Lower leg skin (tissue), 3 donors: ENCODE measurements around the gene SPACA7.

Experiments
- POLR2A ChIP-seq, 2 donors: fragments of 450-650 bp; IDR thresholded peaks; one replicate each; pipeline ENCODE4 v1.6.1; 2016 to 2017; ENCODE audit warnings: antibody characterized with exemption in 2 of 2, mild to moderate bottlenecking in 1 of 2, moderate library complexity in 1 of 2
- TF ChIP-seq, protein P1 (sequence below), 3 donors: fragments of 450-650 bp; IDR thresholded peaks; one replicate each; pipeline ENCODE4 v1.5.1; 2016; ENCODE audit warnings: antibody characterized with exemption in 3 of 3, mild to moderate bottlenecking in 3 of 3, moderate library complexity in 2 of 3

DNA sequence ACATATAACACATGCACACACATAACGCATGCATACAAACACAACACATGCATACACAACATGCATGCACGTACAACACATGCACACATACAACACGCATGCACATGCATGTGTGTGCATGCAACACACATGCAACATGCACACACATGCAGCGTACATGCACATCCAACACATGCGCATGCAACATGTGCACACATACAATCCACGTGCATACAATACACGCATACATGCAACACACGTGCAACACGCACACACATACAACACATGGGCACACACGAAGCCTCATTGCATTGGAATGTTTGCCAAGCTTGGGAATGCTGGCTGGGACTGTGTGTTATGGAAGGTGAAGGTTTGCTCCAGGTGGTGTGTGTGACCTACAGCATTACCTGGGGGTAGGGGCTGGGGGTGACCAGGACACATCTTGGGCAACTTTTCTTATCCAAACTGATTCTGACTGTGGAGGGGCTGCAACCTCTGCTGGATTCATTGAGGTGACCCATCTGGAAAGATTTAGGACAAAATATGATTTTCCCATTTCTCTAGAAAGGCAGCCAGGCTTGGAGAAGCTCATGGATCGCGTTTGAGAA, 58.9 kb downstream of the SPACA7 start:
- TF ChIP-seq, protein P1, sequence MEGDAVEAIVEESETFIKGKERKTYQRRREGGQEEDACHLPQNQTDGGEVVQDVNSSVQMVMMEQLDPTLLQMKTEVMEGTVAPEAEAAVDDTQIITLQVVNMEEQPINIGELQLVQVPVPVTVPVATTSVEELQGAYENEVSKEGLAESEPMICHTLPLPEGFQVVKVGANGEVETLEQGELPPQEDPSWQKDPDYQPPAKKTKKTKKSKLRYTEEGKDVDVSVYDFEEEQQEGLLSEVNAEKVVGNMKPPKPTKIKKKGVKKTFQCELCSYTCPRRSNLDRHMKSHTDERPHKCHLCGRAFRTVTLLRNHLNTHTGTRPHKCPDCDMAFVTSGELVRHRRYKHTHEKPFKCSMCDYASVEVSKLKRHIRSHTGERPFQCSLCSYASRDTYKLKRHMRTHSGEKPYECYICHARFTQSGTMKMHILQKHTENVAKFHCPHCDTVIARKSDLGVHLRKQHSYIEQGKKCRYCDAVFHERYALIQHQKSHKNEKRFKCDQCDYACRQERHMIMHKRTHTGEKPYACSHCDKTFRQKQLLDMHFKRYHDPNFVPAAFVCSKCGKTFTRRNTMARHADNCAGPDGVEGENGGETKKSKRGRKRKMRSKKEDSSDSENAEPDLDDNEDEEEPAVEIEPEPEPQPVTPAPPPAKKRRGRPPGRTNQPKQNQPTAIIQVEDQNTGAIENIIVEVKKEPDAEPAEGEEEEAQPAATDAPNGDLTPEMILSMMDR (IDR thresholded peaks at IDR 0.05): no peak
- TF ChIP-seq POLR2A (IDR thresholded peaks at IDR 0.05): no peak
